K562 (cell line): ENCODE data around the gene AMMECR1. TPM values are rescaled to one million over a fixed set of nuclear protein-coding genes. Genes with fewer than 3 reads are reported as not detected.

ENCODE experiments used
- ATAC-seq: fragments of 200-7000 bp; cut with Tn5 transposase; 3 replicates; pipeline ENCODE4 v1.9.1; 2020; ENCODE audit warnings: moderate library complexity
- BruUV-seq: library from RNA; stranded (reverse); fragments of 400-500 nt; replicated peaks from 2 replicates; lab custom pipeline; 2021; lab: Mats Ljungman, UMichigan
- CTCF ChIA-PET: fragments of 300-600 bp; formaldehyde crosslinking; extraction: SDS; loops from one replicate; lab custom pipeline; 2021; ENCODE audit warnings: low intra/inter-chr PET ratio; lab: Yijun Ruan, JAX
- POLR2A ChIA-PET: fragments of 300-600, 350-650 bp; sonication (Branson Sonifier 250); formaldehyde crosslinking; extraction: SDS; loops from one replicate; lab custom pipeline; 2021; ENCODE audit warnings: antibody characterized with exemption, inconsistent platforms; lab: Yijun Ruan, JAX
- DNase-seq, 4 experiments: peaks; one replicate each; pipeline versions ENCODE4 v3.0.0 to v3.0.0-alpha.2; 2011 to 2018; ENCODE audit warnings: low spot score in 3 of 4, mixed read lengths in 3 of 4; ENCODE audit errors: extremely low read depth in 1 of 4
- FAIRE-seq: peaks from 2 replicates; lab custom pipeline; 2011; peaks lifted over from hg19 to GRCh38; lab: Jason Lieb, UNC
- H2AFZ ChIP-seq: 2 replicates; pipeline ENCODE4 v1.6.0; 2011; ENCODE audit warnings: low read depth, low read length, control low read depth, inconsistent platforms
- H3K27ac ChIP-seq: fragments of 200-600 bp; 3 replicates; pipeline ENCODE4 v1.8.0; 2011; ENCODE audit warnings: low read depth, mild to moderate bottlenecking, control low read depth, inconsistent platforms, low read length, moderate library complexity, mixed read lengths; ENCODE audit errors: extremely low read depth
- H3K27me3 ChIP-seq, 2 experiments: fragments of 300-600 bp in 1 of 2; 2 replicates in 1 of 2; 3 replicates in 1 of 2; pipeline versions ENCODE4 v1.6.0 to v1.8.0; 2011; ENCODE audit warnings: inconsistent platforms in 2 of 2, low read length in 2 of 2, mild to moderate bottlenecking in 1 of 2, mixed read lengths in 1 of 2, moderate library complexity in 1 of 2; ENCODE audit not compliant: control insufficient read depth in 2 of 2, insufficient read depth in 2 of 2
- H3K36me3 ChIP-seq: fragments of 300-600 bp; 3 replicates; pipeline ENCODE4 v1.8.0; 2011; ENCODE audit warnings: mild to moderate bottlenecking, low read length, inconsistent platforms; ENCODE audit not compliant: control insufficient read depth, insufficient read depth
- H3K4me1 ChIP-seq, 2 experiments: fragments of 200-600 bp in 1 of 2; replicated peaks in 1 of 2; 2 replicates in 1 of 2; 3 replicates in 1 of 2; pipeline versions ENCODE4 v1.5.1 to v1.8.0; 2011; ENCODE audit warnings: inconsistent platforms in 2 of 2, low read length in 2 of 2, mild to moderate bottlenecking in 1 of 2, mixed read lengths in 1 of 2, moderate library complexity in 1 of 2; ENCODE audit not compliant: control insufficient read depth in 2 of 2, insufficient read depth in 2 of 2
- H3K4me2 ChIP-seq: 2 replicates; pipeline ENCODE4 v1.6.1; 2011; ENCODE audit warnings: low read length, control low read depth, inconsistent platforms, mixed read lengths; ENCODE audit not compliant: insufficient read depth
- H3K4me3 ChIP-seq: fragments of 200-600 bp; sonication (generic), shearing (Covaris generic); 2 replicates; pipeline ENCODE4 v1.5.1; 2016; ENCODE audit warnings: control low read depth, inconsistent platforms
- H3K79me2 ChIP-seq: fragments of 200-600 bp; 3 replicates; pipeline ENCODE4 v1.8.0; 2011; ENCODE audit warnings: low read length, inconsistent platforms; ENCODE audit not compliant: control insufficient read depth, insufficient read depth
- H3K9ac ChIP-seq, 2 experiments: 2 replicates each; pipeline versions ENCODE4 v1.6.0 to v1.6.1; 2011; ENCODE audit warnings: low read depth in 2 of 2, low read length in 2 of 2, control low read depth in 1 of 2, inconsistent platforms in 1 of 2, mild to moderate bottlenecking in 1 of 2, mixed read lengths in 1 of 2; ENCODE audit not compliant: insufficient read depth in 1 of 2
- H3K9me1 ChIP-seq: one replicate; pipeline ENCODE4 v1.6.0; 2011; ENCODE audit warnings: inconsistent platforms, mild to moderate bottlenecking, low read length, moderate library complexity; ENCODE audit not compliant: control insufficient read depth, insufficient read depth
- H3K9me3 ChIP-seq: replicated peaks from 2 replicates; pipeline ENCODE4 v1.5.1; 2011; ENCODE audit warnings: low read depth, low read length, inconsistent platforms; ENCODE audit not compliant: control insufficient read depth, insufficient read depth
- H4K20me1 ChIP-seq: replicated peaks from 2 replicates; pipeline ENCODE4 v1.6.1; 2011; ENCODE audit warnings: low read length, inconsistent platforms, mixed read lengths; ENCODE audit not compliant: control insufficient read depth, insufficient read depth
- ATF7 ChIP-seq: fragments of 450-650 bp; IDR thresholded peaks from 2 replicates; pipeline ENCODE4 v1.7.1; 2014; ENCODE audit warnings: mild to moderate bottlenecking, moderate library complexity
- CXXC5 ChIP-seq: fragments of 250-450 bp; sonication (Bioruptor Pico); IDR thresholded peaks from 2 replicates; pipeline ENCODE4 v1.8.0; 2022; ENCODE audit warnings: inconsistent platforms, mild to moderate bottlenecking, moderate library complexity
- EP300 ChIP-seq: IDR thresholded peaks from 2 replicates; pipeline ENCODE4 v1.6.1; 2012; ENCODE audit warnings: low read length, improper control_type of control experiment
- NFRKB ChIP-seq: fragments of 450-650 bp; IDR thresholded peaks from 2 replicates; pipeline ENCODE4 v1.6.1; 2016; ENCODE audit warnings: low read depth
- RBM34 ChIP-seq: fragments of 200-400 bp; formaldehyde crosslinking; IDR thresholded peaks from 2 replicates; pipeline ENCODE4 v1.6.1; 2018; ENCODE audit warnings: low read length, borderline replicate concordance; ENCODE audit not compliant: insufficient read depth
- SMAD4 ChIP-seq: fragments of 250-450 bp; sonication (Bioruptor Pico); conservative IDR thresholded peaks from 2 replicates; pipeline ENCODE4 v1.8.0; 2021; ENCODE audit warnings: inconsistent platforms, mild to moderate bottlenecking, moderate library complexity
- SMARCA4 ChIP-seq: fragments of 450-650 bp; IDR thresholded peaks from 2 replicates; pipeline ENCODE4 v1.6.1; 2016
- SMARCE1 ChIP-seq: fragments of 450-650 bp; IDR thresholded peaks from 2 replicates; pipeline ENCODE4 v1.7.1; 2016; ENCODE audit warnings: mild to moderate bottlenecking
- ZNF175 ChIP-seq: fragments of 200-800 bp; sonication (Bioruptor generic); IDR thresholded peaks from 2 replicates; pipeline ENCODE4 v1.6.1; 2016; ENCODE audit warnings: low read depth, mild to moderate bottlenecking, missing genetic modification characterization, missing compliant biosample characterization
- ZNF384 ChIP-seq: IDR thresholded peaks from 2 replicates; pipeline ENCODE4 v1.6.1; 2012; ENCODE audit warnings: low read depth, low read length, improper control_type of control experiment
- WGBS: fragments of 100-300 bp; shearing (Covaris generic); methylation state at CpG from one replicate; pipeline ENCODE4 v1.1.6; 2016; ENCODE audit warnings: low coverage, mixed read lengths; ENCODE audit not compliant: insufficient coverage; ENCODE audit errors: missing lambda C conversion rate; 5-methylcytosine and 5-hydroxymethylcytosine counted together
- in situ Hi-C: fragments of 300-500 bp; cut with MboI; formaldehyde crosslinking; loops from 4 replicates; pipeline ENCODE4 v1.15.0; 2018; ENCODE audit warnings: inconsistent platforms, mixed read lengths
- intact Hi-C: fragments of 100-400 bp; cut with micrococcal nuclease; formaldehyde crosslinking; loops from 2 replicates; pipeline ENCODE4 v1.14.2; 2022
- polyA plus RNA-seq, 8 experiments: library from polyadenylated mRNA; depleted of rRNA in 4 of 8; stranded (reverse) in 5 of 8; unstranded in 3 of 8; fragments of >200 nt; fragmentation: Nextera tagmentation in 2 of 8; fragmentation: Illumina TruSeq in 1 of 8; extraction: Ambion mirVana in 2 of 8; extraction: Trizol in 1 of 8; gene quantifications; 2 replicates each; pipeline versions ENCODE4 v1.2.1 to v1.2.3, GENCODE V29; 2011 to 2014; ENCODE audit warnings: inconsistent platforms in 1 of 8, missing spikeins in 1 of 8
- total RNA-seq, 7 experiments: library from RNA; depleted of rRNA in 6 of 7; stranded (reverse); fragments of >200 nt in 6 of 7; fragmentation: Illumina TruSeq in 2 of 7; extraction: Trizol in 2 of 7; gene quantifications; 2 replicates each; pipeline versions ENCODE4 v1.2.1 to v1.2.3, GENCODE V29; 2011 to 2021; ENCODE audit warnings: low replicate concordance in 1 of 7
- TF ChIP-seq, protein P1 (sequence below): fragments of 450-650 bp; formaldehyde crosslinking; IDR thresholded peaks from 2 replicates; pipeline ENCODE4 v1.4.0; 2022; ENCODE audit warnings: mild to moderate bottlenecking, moderate library complexity
- TF ChIP-seq, protein P2 (sequence below), 2 experiments: fragments of 450-650 bp; IDR thresholded peaks; 2 replicates each; pipeline ENCODE4 v1.6.1; 2016; ENCODE audit warnings: mild to moderate bottlenecking in 2 of 2, borderline replicate concordance in 1 of 2, low read depth in 1 of 2, moderate library complexity in 1 of 2

The AMMECR1 gene
- total and polyA plus RNA-seq, 9 of the 15 experiments (the other 6 are each of a cell fraction or from before 2014, with no cell fraction given) = 13.9 to 36.7 (median 23.6) TPM

DNA sequence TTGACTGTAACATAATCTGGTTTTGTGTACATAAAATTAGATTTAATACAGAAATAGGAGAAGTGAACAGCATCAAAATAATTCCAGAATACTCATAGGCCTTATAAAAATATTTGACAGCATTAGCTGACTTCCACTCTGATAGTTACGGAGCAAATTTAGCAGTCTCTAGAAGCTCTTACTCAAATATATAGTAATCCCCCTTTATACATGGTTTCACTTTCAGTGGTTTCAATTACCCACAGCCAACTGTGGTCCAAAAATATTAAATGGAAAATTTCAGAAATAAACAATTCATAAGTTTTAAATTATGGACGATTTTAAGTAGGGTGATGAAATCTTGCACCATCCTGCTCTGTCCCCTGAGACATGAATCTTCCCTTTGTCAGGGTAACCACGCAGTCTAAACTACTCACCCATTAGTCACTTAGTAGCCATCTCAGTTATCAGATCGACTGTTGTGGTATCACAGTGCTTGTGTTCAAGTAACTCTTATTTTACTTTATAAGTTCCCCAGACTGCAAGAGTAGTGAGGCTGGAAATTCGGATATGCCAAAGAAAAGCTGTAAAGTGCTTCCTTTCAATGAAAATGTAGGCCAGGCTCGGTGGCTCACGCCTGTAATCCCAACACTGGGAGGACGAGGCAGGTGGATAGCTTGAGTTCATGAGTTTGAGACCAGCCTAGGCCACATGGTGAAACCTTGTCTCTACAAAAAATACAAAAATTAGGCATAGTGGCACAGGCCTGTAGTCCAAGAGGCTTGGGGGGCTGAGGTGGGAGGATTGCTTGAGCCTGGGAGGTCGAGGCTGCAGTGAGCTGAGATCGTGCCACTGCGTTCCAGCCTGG, 23.5 kb upstream of the AMMECR1 start:
- DNase-seq (peak in 1 of 4 experiments; percentile 46), FAIRE-seq (peak; percentile 37), ATAC-seq (peak; percentile 94)
- in situ Hi-C loops = no loop called here
- Histone ChIP-seq H3K4me2 (0 out of 2 replicates have a peak overlapping the region, but pooled peaks have one; percentile 6), H3K4me1 (peaks cover 0 to 3% of the 10 kb centered on the region in 2 experiments; a peak in 1 of 5 replicates), H3K27ac (no peak overlapping the region; the same call in 2 of the 3 replicates), H3K9ac (peak overlapping the region in 1 of 2 experiments; percentile 16; a peak in 1 of 4 replicates), H3K79me2 (no peaks in the 10 kb centered on the region), H3K9me3 (no peaks in the 10 kb centered on the region; the same call in 1 of the 2 replicates), H2AFZ (peak overlapping the region; percentile 67), H3K9me1 (no peaks in the 10 kb centered on the region), H4K20me1 (no peaks in the 10 kb centered on the region), H3K27me3 (no peaks in the 10 kb centered on the region), H3K4me3 (no peak overlapping the region), H3K36me3 (no peaks in the 10 kb centered on the region)
- intact Hi-C loops = no loop called here
- ChIA-PET CTCF (no interaction called here), POLR2A (interaction anchor here (1.0 kb wide), 1 partner anchor 23 kb away, joined by 3 read pairs; the partner anchor contains the start of gene AMMECR1)
- no TSS peak for BruUV-seq
- WGBS = 53% methylated on average over 11 of the region's 11 CpGs
- peak; percentile 57 for TF ChIP-seq ZNF175 (CRISPR knock-in tag)
- TF ChIP-seq SMAD4 (CRISPR knock-in tag) = 0 out of 2 replicates have a peak, but pooled peaks have one; percentile 43
- TF ChIP-seq, protein P1, sequence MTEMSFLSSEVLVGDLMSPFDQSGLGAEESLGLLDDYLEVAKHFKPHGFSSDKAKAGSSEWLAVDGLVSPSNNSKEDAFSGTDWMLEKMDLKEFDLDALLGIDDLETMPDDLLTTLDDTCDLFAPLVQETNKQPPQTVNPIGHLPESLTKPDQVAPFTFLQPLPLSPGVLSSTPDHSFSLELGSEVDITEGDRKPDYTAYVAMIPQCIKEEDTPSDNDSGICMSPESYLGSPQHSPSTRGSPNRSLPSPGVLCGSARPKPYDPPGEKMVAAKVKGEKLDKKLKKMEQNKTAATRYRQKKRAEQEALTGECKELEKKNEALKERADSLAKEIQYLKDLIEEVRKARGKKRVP (CRISPR knock-in tag) = peak; percentile 86
- TF ChIP-seq ATF7 = peak; percentile 78
- TF ChIP-seq NFRKB = 0 out of 2 replicates have a peak, but pooled peaks have one; percentile 23
- TF ChIP-seq, protein P2, sequence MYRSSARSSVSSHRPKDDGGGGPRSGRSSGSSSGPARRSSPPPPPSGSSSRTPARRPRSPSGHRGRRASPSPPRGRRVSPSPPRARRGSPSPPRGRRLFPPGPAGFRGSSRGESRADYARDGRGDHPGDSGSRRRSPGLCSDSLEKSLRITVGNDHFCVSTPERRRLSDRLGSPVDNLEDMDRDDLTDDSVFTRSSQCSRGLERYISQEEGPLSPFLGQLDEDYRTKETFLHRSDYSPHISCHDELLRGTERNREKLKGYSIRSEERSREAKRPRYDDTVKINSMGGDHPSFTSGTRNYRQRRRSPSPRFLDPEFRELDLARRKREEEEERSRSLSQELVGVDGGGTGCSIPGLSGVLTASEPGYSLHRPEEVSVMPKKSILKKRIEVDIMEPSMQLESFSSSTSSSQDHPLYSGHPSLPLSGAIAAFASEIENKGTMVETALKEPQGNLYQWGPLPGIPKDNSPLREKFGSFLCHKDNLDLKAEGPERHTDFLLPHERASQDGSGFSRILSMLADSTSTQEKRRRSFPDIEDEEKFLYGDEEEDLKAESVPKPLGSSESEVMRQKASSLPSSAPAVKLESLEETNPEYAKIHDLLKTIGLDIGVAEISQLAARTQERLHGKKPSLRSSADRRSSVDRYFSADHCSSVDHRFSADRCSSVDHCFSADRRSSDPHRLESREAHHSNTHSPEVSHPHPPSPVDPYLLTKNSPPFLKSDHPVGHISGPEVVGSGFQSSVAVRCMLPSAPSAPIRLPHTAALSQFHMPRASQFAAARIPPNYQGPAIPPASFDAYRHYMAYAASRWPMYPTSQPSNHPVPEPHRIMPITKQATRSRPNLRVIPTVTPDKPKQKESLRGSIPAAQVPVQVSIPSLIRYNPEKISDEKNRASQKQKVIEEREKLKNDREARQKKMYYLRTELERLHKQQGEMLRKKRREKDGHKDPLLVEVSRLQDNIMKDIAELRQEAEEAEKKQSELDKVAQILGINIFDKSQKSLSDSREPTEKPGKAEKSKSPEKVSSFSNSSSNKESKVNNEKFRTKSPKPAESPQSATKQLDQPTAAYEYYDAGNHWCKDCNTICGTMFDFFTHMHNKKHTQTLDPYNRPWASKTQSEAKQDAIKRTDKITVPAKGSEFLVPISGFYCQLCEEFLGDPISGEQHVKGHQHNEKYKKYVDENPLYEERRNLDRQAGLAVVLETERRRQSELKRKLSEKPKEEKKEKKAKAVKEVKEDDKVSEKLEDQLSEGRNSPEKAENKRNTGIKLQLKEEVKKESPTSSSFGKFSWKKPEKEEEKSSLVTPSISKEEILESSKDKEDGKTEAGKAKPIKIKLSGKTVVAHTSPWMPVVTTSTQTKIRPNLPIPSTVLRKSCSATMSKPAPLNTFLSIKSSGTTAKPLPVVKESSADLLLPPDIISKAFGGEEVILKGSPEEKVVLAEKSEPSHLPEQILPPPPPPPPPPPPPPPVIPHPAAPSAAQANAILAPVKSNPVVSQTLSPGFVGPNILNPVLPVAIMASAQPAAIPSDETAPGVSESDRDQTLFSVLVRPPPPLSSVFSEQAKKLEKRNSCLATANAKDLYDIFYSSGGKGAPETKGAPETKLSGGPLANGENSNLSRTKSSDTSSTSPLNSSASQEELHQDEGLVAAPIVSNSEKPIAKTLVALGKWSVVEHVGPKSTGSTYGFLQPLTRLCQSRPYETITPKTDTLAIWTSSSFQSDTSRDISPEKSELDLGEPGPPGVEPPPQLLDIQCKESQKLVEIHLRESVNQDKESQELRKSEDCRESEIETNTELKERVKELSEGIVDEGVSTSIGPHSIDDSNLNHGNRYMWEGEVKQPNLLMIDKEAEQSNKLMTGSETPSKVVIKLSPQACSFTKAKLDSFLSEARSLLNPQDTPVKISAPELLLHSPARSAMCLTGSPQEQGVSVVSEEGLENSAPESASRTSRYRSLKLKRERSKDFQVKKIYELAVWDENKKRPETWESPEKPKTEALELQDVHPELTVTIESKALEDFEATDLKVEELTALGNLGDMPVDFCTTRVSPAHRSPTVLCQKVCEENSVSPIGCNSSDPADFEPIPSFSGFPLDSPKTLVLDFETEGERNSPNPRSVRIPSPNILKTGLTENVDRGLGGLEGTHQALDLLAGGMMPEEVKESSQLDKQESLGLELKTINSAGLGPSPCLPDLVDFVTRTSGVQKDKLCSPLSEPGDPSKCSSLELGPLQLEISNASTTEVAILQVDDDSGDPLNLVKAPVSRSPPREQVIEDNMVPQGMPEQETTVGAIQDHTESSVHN (IDR thresholded peaks at IDR 0.05; ENCODE audit: borderline replicate concordance in 1 of 2, low read depth in 1 of 2) = 0 out of 4 replicates have a peak, but pooled peaks of 1 of the 2 experiments have one; percentile 19
- TF ChIP-seq SMARCE1 = peak; percentile 65; the same call in 1 of the 2 replicates
- TF ChIP-seq EP300 = peak; percentile 37; the same call in 1 of the 2 replicates
- TF ChIP-seq SMARCA4 = peak; percentile 62
- TF ChIP-seq ZNF384 = no peak
- no peak for TF ChIP-seq RBM34
- TF ChIP-seq CXXC5 = peak; percentile 51
